Activated T-helper 2 cell treated with anti-CD3 and anti-CD28 coated beads, Interferon-gamma antibody, Interleukin-2, Interleukin-4, amounts not matched to agents 10 μg/mL and 5 μg/mL and 100 μg/mL, durations not matched to agents 14 hours and 24 hours and 36 hours (primary cell): ENCODE data around the gene CHSY1. TPM values are rescaled to one million over a fixed set of nuclear protein-coding genes. Genes with fewer than 3 reads are reported as not detected.

Experiments
- DNase-seq: peaks from one replicate; pipeline ENCODE4 v3.0.0; 2021; ENCODE audit warnings: low spot score
- H3K27ac Mint-ChIP-seq: one replicate; pipeline ENCODE4 v1.8.0; 2021; ENCODE audit warnings: mixed read lengths
- H3K27me3 Mint-ChIP-seq: one replicate; pipeline ENCODE4 v1.8.0; 2021; ENCODE audit warnings: low read depth, mixed read lengths
- H3K36me3 Mint-ChIP-seq: one replicate; pipeline ENCODE4 v1.8.0; 2021; ENCODE audit warnings: low read depth, mixed read lengths
- H3K4me1 Mint-ChIP-seq: one replicate; pipeline ENCODE4 v1.8.0; 2021; ENCODE audit warnings: low read depth, mixed read lengths
- H3K4me3 Mint-ChIP-seq: one replicate; pipeline ENCODE4 v1.8.0; 2021; ENCODE audit warnings: low read depth, mild to moderate bottlenecking, moderate library complexity, mixed read lengths
- H3K9me3 Mint-ChIP-seq: one replicate; pipeline ENCODE4 v1.8.0; 2021; ENCODE audit warnings: mixed read lengths
- intact Hi-C: fragments of 100-400 bp; cut with micrococcal nuclease; formaldehyde crosslinking; loops from one replicate; pipeline ENCODE4 v1.15.1; 2023
- total RNA-seq: library from RNA; stranded (reverse); gene quantifications from 2 replicates; pipeline ENCODE4 v1.2.3, GENCODE V29; 2022

The CHSY1 gene
- total RNA-seq, 1 donor from 2014 or later: 52.2 TPM

- no peak for DNase-seq
- Mint-ChIP-seq H3K4me3 (peak overlapping the region; percentile 82), H3K36me3 (peaks cover 67% of the 10 kb centered on the region), H3K4me1 (peaks cover 24% of the 10 kb centered on the region), H3K27ac (peak overlapping the region; percentile 60), H3K27me3 (no peaks in the 10 kb centered on the region), H3K9me3 (no peaks in the 10 kb centered on the region)
- intact Hi-C loops: loop anchor here (2.0 kb wide), 1 partner anchor 17 kb away; the partner anchor contains the start of gene SNRPA1
Measured at GRCh38 chr15:101277943-101278564, 26.2 kb upstream of the CHSY1 start.

GRCh38 chr15:101277038-101277822 lies 25.4 kb upstream of the CHSY1 start, which contains the start of gene SELENOS:
TSS of gene SELENOS (minus strand) at chr15:101277485. CDS start at chr15:101277417, 68 bp downstream.
- Mint-ChIP-seq H3K9me3 (no peaks in the 10 kb centered on the region), H3K4me3 (peak within 1 kb of the TSS; percentile 99), H3K4me1 (peaks cover 24% of the 10 kb centered on the region), H3K27me3 (no peaks in the 10 kb centered on the region), H3K27ac (peak within 1 kb of the TSS; percentile 92), H3K36me3 (peaks cover 67% of the 10 kb centered on the region)
- DNase-seq: peak; percentile 85
- intact Hi-C loops: loop anchor here (2.0 kb wide), 1 partner anchor 18 kb away; the partner anchor contains the start of gene SNRPA1

- DNase-seq: no peak
- peak overlapping the region; percentile 99 for H3K4me3 Mint-ChIP-seq
- no peaks in the 10 kb centered on the region for H3K9me3 Mint-ChIP-seq
- H3K27ac Mint-ChIP-seq: peak overlapping the region; percentile 92
- no peaks in the 10 kb centered on the region for H3K27me3 Mint-ChIP-seq
- H3K36me3 Mint-ChIP-seq: peaks cover 67% of the 10 kb centered on the region
- intact Hi-C loops: loop anchor here (2.0 kb wide), 1 partner anchor 18 kb away; the partner anchor contains the start of gene SNRPA1
- peaks cover 24% of the 10 kb centered on the region for H3K4me1 Mint-ChIP-seq
Measured at GRCh38 chr15:101276501-101277037, 24.7 kb upstream of the CHSY1 start.

- Mint-ChIP-seq H3K9me3 (no peaks in the 10 kb centered on the region), H3K27me3 (no peaks in the 10 kb centered on the region), H3K27ac (peak overlapping the region; percentile 60), H3K4me1 (peaks cover 24% of the 10 kb centered on the region), H3K4me3 (peak overlapping the region; percentile 53), H3K36me3 (peaks cover 68% of the 10 kb centered on the region)
- intact Hi-C loops: no loop called here
- DNase-seq: no peak
Measured at GRCh38 chr15:101275018-101275417, 23.2 kb upstream of the CHSY1 start.

GRCh38 chr15:101273534-101273933 lies 21.7 kb upstream of the CHSY1 start:
- Mint-ChIP-seq H3K27me3 (no peaks in the 10 kb centered on the region), H3K4me3 (no peak overlapping the region), H3K36me3 (peaks cover 71% of the 10 kb centered on the region), H3K4me1 (peaks cover 24% of the 10 kb centered on the region), H3K27ac (no peak overlapping the region), H3K9me3 (no peaks in the 10 kb centered on the region)
- no peak for DNase-seq
- intact Hi-C loops: no loop called here

- no peaks in the 10 kb centered on the region for H3K27me3 Mint-ChIP-seq
- no peak overlapping the region for H3K27ac Mint-ChIP-seq
- no peak overlapping the region for H3K4me3 Mint-ChIP-seq
- H3K9me3 Mint-ChIP-seq: no peaks in the 10 kb centered on the region
- intact Hi-C loops: no loop called here
- peaks cover 71% of the 10 kb centered on the region for H3K36me3 Mint-ChIP-seq
- DNase-seq: no peak
- peaks cover 18% of the 10 kb centered on the region for H3K4me1 Mint-ChIP-seq
Measured at GRCh38 chr15:101272584-101272983, 20.7 kb upstream of the CHSY1 start.

GRCh38 chr15:101269479-101270223 lies 17.8 kb upstream of the CHSY1 start:
- Mint-ChIP-seq H3K9me3 (no peaks in the 10 kb centered on the region), H3K27ac (no peak overlapping the region), H3K27me3 (no peaks in the 10 kb centered on the region), H3K4me1 (peaks cover 4% of the 10 kb centered on the region), H3K36me3 (peaks cover 58% of the 10 kb centered on the region), H3K4me3 (no peak overlapping the region)
- DNase-seq: no peak
- intact Hi-C loops: no loop called here

- no peak for DNase-seq
- H3K9me3 Mint-ChIP-seq: no peaks in the 10 kb centered on the region
- H3K27ac Mint-ChIP-seq: no peak overlapping the region
- no peaks in the 10 kb centered on the region for H3K27me3 Mint-ChIP-seq
- H3K4me1 Mint-ChIP-seq: peaks cover 6% of the 10 kb centered on the region
- peaks cover 36% of the 10 kb centered on the region for H3K36me3 Mint-ChIP-seq
- intact Hi-C loops: no loop called here
- H3K4me3 Mint-ChIP-seq: no peak overlapping the region
Measured at GRCh38 chr15:101267320-101268104, 15.7 kb upstream of the CHSY1 start.

GRCh38 chr15:101266787-101267186 lies 14.9 kb upstream of the CHSY1 start:
- Mint-ChIP-seq H3K4me1 (peaks cover 6% of the 10 kb centered on the region), H3K36me3 (peaks cover 29% of the 10 kb centered on the region), H3K27ac (no peak overlapping the region), H3K27me3 (no peaks in the 10 kb centered on the region), H3K4me3 (no peak overlapping the region), H3K9me3 (no peaks in the 10 kb centered on the region)
- intact Hi-C loops: no loop called here
- no peak for DNase-seq

- no peak overlapping the region for H3K27ac Mint-ChIP-seq
- peaks cover 21% of the 10 kb centered on the region for H3K36me3 Mint-ChIP-seq
- peaks cover 6% of the 10 kb centered on the region for H3K4me1 Mint-ChIP-seq
- no peak overlapping the region for H3K4me3 Mint-ChIP-seq
- H3K27me3 Mint-ChIP-seq: peaks cover 3% of the 10 kb centered on the region
- H3K9me3 Mint-ChIP-seq: no peaks in the 10 kb centered on the region
- intact Hi-C loops: no loop called here
- no peak for DNase-seq
Measured at GRCh38 chr15:101266034-101266433, 14.2 kb upstream of the CHSY1 start.

GRCh38 chr15:101264911-101265641 lies 13.2 kb upstream of the CHSY1 start:
- DNase-seq: no peak
- peaks cover 4% of the 10 kb centered on the region for H3K27me3 Mint-ChIP-seq
- H3K4me1 Mint-ChIP-seq: peaks cover 6% of the 10 kb centered on the region
- intact Hi-C loops: no loop called here
- H3K9me3 Mint-ChIP-seq: no peaks in the 10 kb centered on the region
- H3K36me3 Mint-ChIP-seq: peaks cover 14% of the 10 kb centered on the region
- no peak overlapping the region for H3K4me3 Mint-ChIP-seq
- H3K27ac Mint-ChIP-seq: no peak overlapping the region
